GM19240 (cell line): ENCODE data around the gene SLC6A18.
"Not testable (repeated sequence)": the region's sequence is repeated elsewhere in the genome, so short reads cannot be mapped to it uniquely, and the experiment has no call there.

Experiments
- DNase-seq: peaks from one replicate; pipeline ENCODE4 v3.0.0; 2011; ENCODE audit warnings: low spot score; ENCODE audit not compliant: insufficient read length

SLC6A18 gene

GRCh38 chr5:1229023-1229422 is 3.8 kb downstream of the SLC6A18 start:
- DNase-seq = not testable (repeated sequence)

DNA sequence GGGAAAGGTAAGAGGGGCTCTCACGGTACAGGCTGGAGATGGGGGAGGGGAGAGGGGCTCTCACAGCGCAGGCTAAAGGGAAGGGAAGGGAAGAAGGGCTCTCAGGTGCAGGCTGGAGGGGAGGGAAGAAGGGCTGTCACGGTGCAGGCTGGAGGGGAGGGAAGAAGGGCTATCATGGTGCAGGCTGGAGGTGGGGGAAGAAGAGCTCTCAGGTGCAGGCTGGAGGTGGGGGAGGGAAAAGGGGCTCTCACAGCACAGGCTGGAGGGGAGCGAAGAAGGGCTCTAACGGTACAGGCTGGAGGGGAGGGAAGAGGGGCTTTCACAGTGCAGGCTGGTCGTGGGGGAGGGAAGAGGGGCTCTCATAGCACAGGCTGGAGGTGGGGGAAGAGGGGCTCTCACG is 4.6 kb downstream of the SLC6A18 start:
- no peak for DNase-seq

- no peak for DNase-seq
These were observed 5.4 kb downstream of the SLC6A18 start for GRCh38 chr5:1230551-1230950.

- no peak for DNase-seq
These were observed 6.2 kb downstream of the SLC6A18 start for GRCh38 chr5:1231354-1231905.

GRCh38 chr5:1232780-1233179 is 7.6 kb downstream of the SLC6A18 start:
- no peak for DNase-seq

DNA sequence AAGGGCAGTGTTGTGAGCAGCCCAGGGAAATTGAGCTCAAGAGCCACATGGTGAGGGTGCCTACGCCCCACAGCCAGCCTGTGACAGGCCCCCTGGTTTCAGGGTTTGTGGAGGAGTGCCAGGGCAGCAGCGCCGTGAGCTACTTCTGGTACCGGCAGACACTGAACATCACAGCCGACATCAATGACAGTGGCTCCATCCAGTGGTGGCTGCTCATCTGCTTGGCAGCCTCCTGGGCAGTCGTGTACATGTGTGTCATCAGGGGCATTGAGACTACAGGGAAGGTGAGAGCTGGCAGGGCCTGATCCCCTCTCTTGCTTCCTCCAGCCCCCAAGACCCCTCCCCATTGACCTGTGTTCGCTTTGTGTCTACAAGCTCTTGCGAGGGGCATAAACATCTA is 10.2 kb downstream of the SLC6A18 start:
- no peak for DNase-seq

- no peak for DNase-seq
These were observed 10.7 kb downstream of the SLC6A18 start for GRCh38 chr5:1235838-1236237.

DNA sequence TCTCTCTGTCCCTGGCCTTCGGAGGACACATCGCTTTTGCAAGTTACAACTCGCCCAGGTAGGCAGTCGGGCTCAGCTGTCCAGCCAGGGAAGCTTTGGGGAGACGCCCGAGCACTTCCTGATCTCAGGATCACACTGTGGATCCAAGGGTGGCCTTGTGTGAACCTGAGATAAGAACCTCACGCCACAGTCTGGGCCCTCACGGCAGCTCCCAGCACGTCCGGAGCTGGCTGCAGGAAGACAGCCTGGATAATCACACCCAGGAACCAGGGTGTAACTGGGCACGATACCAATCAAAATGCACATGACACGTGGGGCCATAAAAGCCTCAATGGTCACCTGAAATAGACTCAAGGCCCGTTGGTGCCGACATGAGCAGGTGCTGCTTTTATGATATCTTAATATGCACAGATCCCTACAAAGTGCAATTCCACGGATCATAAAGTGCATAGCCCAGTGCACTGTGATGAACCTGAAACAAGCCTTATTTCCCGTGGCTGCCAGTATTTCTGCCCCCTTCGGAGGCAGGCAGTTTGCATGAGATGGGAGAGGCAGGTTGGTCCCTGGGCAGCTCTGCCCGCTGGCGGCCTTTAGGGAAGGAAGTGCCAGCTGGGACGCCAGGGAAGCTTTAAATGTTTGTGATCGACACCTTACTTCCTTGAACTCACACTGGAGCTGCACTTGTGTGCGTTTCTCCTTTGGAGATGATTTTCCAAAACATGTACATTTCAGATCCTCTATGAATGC is 14.5 kb downstream of the SLC6A18 start:
- DNase-seq = no peak

- DNase-seq = no peak
These were observed 15.5 kb downstream of the SLC6A18 start for GRCh38 chr5:1240496-1241260.

- no peak for DNase-seq
These were observed 16.4 kb downstream of the SLC6A18 start for GRCh38 chr5:1241509-1242080.

DNA sequence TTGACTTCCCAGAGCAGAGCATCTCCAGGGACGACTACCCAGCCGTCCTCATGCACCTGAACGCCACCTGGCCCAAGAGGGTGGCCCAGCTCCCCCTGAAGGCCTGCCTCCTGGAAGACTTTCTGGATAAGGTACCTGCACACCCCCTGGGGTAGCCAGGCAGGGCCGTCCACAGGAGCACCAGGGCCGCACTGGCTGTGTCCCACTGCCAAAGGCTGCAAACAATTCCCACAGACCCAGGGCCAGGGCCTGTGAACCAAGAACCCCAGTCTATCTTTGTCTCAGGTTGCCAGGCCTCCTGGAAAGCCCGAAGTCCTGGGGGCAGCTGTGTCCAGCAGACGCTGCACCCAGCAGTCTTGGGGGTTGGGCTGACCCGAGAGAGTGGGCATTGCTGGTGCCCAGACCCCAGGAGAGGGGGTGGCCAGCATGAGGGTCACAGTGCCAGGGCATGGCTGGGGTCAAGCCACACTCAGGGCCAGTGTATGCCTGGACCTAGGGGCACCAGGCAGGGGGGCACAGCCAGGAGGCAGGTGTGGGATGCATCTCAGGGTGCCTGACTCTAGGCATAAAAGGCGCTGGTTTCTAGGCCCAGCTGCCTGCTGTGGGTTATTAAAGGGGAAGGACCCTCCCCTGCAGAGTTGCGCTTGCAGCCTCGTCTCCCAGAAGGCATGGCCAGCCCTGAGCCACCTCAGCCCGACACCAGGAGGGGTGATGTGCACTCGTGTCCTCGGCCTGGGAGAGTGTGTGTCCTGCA is 17.7 kb downstream of the SLC6A18 start:
- DNase-seq = no peak

GRCh38 chr5:1243487-1244130 is 18.4 kb downstream of the SLC6A18 start:
- DNase-seq = no peak

DNA sequence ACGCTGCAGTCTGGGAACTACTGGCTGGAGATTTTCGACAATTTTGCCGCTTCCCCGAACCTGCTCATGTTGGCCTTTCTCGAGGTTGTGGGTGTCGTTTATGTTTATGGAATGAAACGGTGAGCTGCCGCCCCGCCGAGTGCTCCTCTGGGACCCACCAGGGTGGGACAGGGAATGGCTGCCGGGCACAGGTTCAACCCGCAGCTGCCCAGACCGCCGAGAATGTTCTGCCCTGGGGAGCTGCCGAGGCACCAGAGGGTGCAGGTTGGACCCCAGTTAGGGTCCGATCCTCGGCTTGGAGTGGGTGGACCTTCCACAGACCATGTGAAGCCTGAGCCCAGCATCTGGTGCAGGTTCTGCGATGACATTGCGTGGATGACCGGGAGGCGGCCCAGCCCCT is 19.1 kb downstream of the SLC6A18 start:
- DNase-seq = no peak

GRCh38 chr5:1244976-1245375 is 19.8 kb downstream of the SLC6A18 start:
- no peak for DNase-seq

- DNase-seq = no peak
These were observed 20.9 kb downstream of the SLC6A18 start for GRCh38 chr5:1245905-1246576.

GRCh38 chr5:1246711-1247431 is 21.7 kb downstream of the SLC6A18 start:
- no peak for DNase-seq

DNA sequence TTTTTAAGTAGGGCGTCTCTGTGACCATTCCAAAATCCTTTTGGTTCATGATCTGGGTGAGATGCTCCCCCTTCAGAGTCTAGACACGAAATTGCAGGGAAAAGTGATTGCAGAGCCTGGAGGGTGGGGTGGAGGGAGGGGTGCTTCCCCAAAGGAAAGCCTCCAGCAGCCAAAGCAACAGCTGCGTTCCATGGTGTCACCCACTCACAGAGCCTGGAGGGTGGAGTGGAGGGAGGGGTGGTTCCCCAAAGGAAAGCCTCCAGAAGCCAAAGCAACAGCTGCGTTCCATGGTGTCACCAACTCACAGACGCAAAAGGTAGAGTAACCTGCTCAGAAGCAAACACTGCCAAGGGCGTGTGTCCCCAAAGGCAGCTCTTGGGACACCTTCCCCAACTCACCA is 22.6 kb downstream of the SLC6A18 start:
- no peak for DNase-seq

- DNase-seq = no peak
These were observed 24.4 kb downstream of the SLC6A18 start for GRCh38 chr5:1249366-1250280.
